Measurements from ENCODE around the gene LIN54.
"Not testable (repeated sequence)": the region's sequence is repeated elsewhere in the genome, so short reads cannot be mapped to it uniquely, and the experiment has no call there.

Gene LIN54

GRCh38 chr4:82921795-82922194 lies 88.8 kb downstream of the LIN54 start:
- no peak overlapping the region for H3K4me3 ChIP-seq (replicated peaks; ENCODE audit: low read depth, low read length)
- no peak for DNase-seq (ENCODE audit: extremely low read depth, insufficient read length)
- H3K36me3 ChIP-seq (ENCODE audit: control insufficient read depth, insufficient read depth, low read length), result peaks cover 1% of the 10 kb centered on the region
- H3K27me3 ChIP-seq (replicated peaks; ENCODE audit: control insufficient read depth, insufficient read depth, low read length), result no peaks in the 10 kb centered on the region
- TF ChIP-seq, protein P1, sequence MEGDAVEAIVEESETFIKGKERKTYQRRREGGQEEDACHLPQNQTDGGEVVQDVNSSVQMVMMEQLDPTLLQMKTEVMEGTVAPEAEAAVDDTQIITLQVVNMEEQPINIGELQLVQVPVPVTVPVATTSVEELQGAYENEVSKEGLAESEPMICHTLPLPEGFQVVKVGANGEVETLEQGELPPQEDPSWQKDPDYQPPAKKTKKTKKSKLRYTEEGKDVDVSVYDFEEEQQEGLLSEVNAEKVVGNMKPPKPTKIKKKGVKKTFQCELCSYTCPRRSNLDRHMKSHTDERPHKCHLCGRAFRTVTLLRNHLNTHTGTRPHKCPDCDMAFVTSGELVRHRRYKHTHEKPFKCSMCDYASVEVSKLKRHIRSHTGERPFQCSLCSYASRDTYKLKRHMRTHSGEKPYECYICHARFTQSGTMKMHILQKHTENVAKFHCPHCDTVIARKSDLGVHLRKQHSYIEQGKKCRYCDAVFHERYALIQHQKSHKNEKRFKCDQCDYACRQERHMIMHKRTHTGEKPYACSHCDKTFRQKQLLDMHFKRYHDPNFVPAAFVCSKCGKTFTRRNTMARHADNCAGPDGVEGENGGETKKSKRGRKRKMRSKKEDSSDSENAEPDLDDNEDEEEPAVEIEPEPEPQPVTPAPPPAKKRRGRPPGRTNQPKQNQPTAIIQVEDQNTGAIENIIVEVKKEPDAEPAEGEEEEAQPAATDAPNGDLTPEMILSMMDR (IDR thresholded peaks at IDR 0.05; ENCODE audit: insufficient read depth, low read length, poor library complexity, severe bottlenecking), result no peak

DNA sequence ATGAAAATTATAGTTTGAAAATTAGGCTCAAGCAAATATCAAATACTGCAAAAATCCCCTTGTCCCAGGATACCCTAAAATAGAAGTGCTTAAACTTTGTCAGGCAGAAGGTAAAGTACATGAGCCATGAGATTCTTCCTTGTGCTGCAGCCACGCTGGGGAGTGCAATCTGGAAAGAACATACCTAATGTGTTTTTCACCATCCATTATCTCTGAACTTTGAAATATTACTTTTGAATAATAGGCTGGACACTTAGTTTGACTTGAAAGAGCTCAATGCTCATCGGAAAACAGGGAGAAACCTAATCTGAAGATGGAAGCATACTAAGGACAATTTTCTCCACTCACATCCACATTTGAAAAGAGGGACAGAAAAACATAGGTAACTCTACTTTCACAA lies 91.2 kb downstream of the LIN54 start:
- H3K36me3 ChIP-seq (ENCODE audit: control insufficient read depth, insufficient read depth, low read length), result peaks cover 1% of the 10 kb centered on the region; the same call in 1 of the 2 replicates
- TF ChIP-seq, protein P1 (IDR thresholded peaks at IDR 0.05; ENCODE audit: insufficient read depth, low read length, poor library complexity, severe bottlenecking), result no peak
- H3K27me3 ChIP-seq (replicated peaks; ENCODE audit: control insufficient read depth, insufficient read depth, low read length), result no peaks in the 10 kb centered on the region
- H3K4me3 ChIP-seq (replicated peaks; ENCODE audit: low read depth, low read length), result no peak overlapping the region
- no peak for DNase-seq (ENCODE audit: extremely low read depth, insufficient read length)

DNA sequence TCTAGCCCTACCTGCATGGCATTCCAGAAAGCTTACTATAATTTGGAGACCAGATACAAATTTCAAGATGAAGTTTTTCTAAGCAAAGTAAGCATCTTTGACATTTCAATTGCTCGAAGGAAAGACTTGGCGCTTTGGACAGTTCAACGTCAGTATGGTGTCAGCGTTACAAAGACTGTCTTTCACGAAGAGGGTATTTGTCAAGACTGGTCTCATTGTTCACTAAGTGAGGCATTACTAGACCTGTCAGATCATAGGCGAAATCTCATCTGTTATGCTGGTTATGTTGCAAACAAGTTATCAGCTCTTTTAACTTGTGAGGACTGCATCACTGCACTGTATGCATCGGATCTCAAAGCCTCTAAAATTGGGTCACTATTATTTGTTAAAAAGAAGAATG lies 92.5 kb downstream of the LIN54 start:
- H3K36me3 ChIP-seq (ENCODE audit: control insufficient read depth, insufficient read depth, low read length), result peaks cover 1% of the 10 kb centered on the region; the same call in 1 of the 2 replicates

GRCh38 chr4:82913968-82914367 lies 96.7 kb downstream of the LIN54 start:
- not testable (repeated sequence) for DNase-seq (ENCODE audit: extremely low read depth, insufficient read length); H3K27me3 ChIP-seq (replicated peaks; ENCODE audit: control insufficient read depth, insufficient read depth, low read length); H3K4me3 ChIP-seq (replicated peaks; ENCODE audit: low read depth, low read length); H3K36me3 ChIP-seq (ENCODE audit: control insufficient read depth, insufficient read depth, low read length)

More for the DNA sequence above, 92.5 kb downstream of the LIN54 start:
- no peak for DNase-seq (ENCODE audit: extremely low read depth, insufficient read length)
- TF ChIP-seq, protein P1 (IDR thresholded peaks at IDR 0.05; ENCODE audit: insufficient read depth, low read length, poor library complexity, severe bottlenecking), result no peak
- no peaks in the 10 kb centered on the region for H3K27me3 ChIP-seq (replicated peaks; ENCODE audit: control insufficient read depth, insufficient read depth, low read length)
- H3K4me3 ChIP-seq (replicated peaks; ENCODE audit: low read depth, low read length), result no peak overlapping the region

- TF ChIP-seq, protein P1 (IDR thresholded peaks at IDR 0.05; ENCODE audit: insufficient read depth, low read length, poor library complexity, severe bottlenecking), result no peak
- DNase-seq (ENCODE audit: extremely low read depth, insufficient read length), result no peak
- Histone ChIP-seq H3K27me3 (replicated peaks; ENCODE audit: control insufficient read depth, insufficient read depth, low read length) (no peaks in the 10 kb centered on the region), H3K4me3 (replicated peaks; ENCODE audit: low read depth, low read length) (no peak overlapping the region), H3K36me3 (ENCODE audit: control insufficient read depth, insufficient read depth, low read length) (peaks cover 1% of the 10 kb centered on the region)
Observed at GRCh38 chr4:82913305-82913704, 97.3 kb downstream of the LIN54 start.

GRCh38 chr4:82909326-82909725 lies 101.3 kb downstream of the LIN54 start:
- H3K36me3 ChIP-seq (ENCODE audit: control insufficient read depth, insufficient read depth, low read length), result no peaks in the 10 kb centered on the region; the same call in 1 of the 2 replicates
- H3K27me3 ChIP-seq (replicated peaks; ENCODE audit: control insufficient read depth, insufficient read depth, low read length), result no peaks in the 10 kb centered on the region
- H3K4me3 ChIP-seq (replicated peaks; ENCODE audit: low read depth, low read length), result no peak overlapping the region
- TF ChIP-seq, protein P1 (IDR thresholded peaks at IDR 0.05; ENCODE audit: insufficient read depth, low read length, poor library complexity, severe bottlenecking), result no peak
- no peak for DNase-seq (ENCODE audit: extremely low read depth, insufficient read length)

Measured in GM06990 (cell line).